ENCODE results near the gene DEPDC5.
A peak's percentile ranks its signal among the peaks of the same experiment; 100 is the strongest.
"Not testable (repeated sequence)": the region's sequence is repeated elsewhere in the genome, so short reads cannot be mapped to it uniquely, and the experiment has no call there.

DEPDC5 gene

DNA sequence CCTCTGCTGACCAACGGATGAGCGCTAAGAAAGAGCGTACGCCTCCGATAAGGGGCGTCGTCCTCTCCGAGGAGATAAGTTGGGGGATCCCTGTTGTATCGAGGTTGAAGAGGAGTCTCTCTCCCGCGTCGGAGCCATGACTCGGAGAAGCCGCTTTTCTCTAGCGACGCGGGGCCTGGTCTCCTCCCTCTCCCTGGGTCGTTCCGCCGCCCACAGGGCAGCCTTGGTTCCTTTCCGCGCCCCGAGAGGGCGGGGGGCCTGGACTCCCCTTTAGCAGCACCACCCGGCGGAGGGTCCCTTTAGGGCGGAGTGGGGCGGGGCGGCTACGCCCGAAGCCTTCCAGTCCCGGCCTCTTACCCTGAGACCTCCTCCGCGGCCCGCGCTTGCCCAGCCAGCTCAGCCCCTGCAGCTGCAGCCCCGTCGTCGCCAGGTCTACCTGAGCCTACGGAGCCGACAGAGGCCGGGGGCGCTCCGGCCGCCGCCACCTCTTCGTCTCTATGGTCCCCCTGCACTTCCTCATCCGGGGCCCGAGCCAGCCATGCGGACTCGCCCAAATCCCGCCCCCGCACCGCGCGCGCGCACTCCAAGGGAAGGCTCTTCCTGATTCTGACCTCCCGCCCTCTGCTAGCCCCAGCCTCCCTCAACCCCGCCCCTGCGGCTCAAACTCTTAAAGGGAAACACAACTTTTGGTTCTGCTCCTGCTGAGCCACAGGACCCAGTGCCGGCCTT lies 4.0 kb upstream of the DEPDC5 start, which contains the start of gene PRR14L:
Gene PRR14L (minus strand): TSS at position 497 of the 729 bp plus-strand sequence. CDS start 11,272 bp downstream, outside the sequence.
- peak; percentile 88 to 95 for DNase-seq

DNA sequence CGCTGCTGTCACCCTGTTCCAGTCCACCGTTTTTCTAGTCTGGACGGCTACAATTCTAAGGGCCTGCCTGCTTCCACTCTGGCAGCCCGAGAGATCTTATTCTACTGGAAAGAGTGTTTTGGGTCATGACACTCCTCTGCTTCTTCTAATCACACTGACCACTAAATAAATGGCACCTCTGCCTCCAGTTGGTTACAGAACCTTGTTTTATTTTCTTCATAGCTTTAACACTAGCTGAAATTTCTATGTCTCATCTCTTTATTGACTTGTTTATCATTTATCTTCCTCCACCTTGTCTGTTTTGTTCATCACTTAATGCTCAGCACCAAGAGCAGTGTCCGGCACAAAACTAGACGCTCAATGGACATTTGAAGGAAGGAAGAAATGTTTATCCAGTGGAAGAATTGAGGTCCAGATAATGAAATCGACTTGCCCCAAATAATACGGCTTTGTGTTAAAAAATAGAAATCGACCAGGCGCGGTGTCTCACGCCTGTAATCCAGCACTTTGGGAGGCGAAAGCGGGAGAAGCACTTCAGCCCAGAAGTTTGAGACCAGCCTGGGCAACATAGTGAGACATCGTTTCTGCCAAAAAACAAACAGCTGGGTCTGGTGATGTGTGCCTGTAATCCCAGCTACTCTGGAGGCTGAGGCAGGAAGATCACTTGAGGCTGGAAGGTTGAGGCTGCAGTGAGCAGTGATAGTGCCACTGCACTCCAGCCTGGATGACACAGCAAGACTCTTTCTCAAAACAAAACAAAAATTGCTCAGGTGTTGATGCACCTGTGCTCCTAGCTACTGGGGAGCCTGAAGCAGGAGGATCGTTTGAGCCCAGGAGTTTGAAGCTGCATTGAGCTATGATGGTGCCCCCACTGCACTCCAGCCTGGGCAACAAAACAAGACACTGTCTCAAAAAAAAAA lies 3.2 kb upstream of the DEPDC5 start:
- DNase-seq: no peak

DNA sequence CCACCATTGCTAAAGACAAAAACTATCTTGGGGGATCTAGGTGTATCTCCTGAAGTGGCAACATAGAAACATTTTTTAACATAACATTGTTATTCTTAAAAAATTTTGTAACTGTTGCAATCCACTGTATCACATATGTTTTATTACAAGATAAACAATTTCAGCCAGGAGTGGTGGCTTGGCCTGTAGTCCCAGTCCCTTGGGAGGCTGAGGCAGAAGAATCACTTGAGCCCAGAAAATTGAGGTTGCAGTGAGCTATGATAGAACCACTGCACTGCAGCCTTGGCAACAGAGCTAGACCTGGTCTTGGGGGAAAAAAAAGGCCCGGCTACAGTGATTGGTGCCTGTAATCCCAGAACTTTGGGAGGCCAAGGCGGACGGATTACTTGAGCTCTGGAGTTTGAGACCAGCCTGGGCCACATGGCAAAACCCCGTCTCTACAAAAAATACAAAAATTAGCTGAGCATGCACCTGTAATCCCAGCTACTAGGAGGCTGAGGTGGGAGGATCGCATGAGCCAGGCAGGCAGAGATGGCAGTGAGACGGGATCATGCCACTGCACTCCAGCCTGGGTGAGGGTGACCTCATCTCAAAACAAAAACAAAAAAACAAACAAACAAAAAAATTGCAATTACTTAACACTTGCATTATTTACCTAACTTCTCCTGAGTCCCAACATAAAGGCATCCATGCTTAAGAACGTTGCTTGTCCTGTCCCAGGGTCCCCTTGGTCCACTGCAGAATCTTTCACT lies 1.5 kb upstream of the DEPDC5 start:
- DNase-seq: no peak

DNA sequence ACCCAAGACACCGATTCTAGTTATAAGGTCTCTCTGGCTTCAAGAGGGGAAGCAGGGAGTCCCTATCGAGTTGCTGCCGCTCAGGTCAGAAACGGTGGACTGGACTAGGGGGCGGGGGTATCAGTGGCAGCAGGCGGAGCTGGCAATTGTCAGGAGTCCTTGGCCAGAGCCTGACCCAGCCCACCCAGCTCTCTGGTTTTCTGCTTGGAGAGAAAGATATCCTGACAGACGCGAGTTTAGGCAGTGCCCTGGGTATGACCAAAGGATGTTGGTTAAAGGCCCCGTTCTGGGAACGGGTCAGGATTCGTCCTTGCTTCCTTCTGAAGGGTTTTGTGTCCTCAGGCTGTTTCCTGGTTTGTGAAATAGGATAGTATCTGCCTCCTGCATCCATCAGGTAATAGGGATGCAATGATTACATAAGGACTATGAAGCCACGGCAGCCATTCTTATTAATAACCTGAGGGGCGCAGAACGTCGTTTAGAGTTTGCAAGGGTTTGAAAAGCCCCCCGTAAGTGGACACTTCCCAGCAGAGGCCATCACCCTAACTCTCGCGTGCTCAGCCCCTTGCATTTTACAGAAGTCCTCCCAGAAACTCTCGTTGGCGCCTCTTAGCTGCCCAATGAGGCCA lies 700 bp upstream of the DEPDC5 start:
- peak in 1 of 2 experiments; percentile 24 for DNase-seq

DNA sequence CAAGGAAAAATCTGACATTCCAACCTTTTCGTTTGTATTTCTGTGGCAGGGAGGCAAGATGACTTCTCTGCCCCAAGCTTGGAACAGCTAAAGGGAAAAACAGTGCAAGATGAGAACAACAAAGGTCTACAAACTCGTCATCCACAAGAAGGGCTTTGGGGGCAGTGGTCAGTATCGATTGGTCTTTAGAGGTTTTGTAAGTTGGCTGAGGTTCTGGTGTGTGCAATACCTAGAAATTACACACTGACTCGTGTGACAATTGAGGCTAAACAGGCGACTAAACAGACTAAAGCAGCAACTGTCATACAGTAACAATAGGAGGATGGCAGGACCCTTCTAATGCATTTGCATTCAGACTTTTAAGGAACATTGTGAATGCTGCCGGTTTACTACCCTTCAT lies 994 bp downstream of the DEPDC5 start:
- no peak for DNase-seq

DNA sequence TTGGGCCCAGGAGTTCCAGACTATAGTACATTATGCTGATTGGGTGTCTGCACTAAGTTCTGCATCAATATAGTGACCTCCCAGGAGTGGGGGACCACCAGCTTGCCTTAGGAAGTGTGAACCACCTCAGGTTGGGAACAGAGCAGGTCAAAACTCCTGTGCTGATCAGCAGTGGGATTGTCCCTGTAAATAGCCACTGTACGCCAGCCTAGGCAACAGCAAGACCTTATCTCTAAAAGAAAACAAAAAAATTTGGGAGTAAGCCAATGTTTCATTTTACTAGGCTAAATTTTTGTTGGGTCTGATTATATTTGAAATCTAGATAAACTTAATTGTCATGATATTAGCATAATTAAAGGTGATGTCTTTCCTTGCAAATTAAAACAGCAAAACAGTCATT lies 3.4 kb downstream of the DEPDC5 start:
- no peak for DNase-seq

DNA sequence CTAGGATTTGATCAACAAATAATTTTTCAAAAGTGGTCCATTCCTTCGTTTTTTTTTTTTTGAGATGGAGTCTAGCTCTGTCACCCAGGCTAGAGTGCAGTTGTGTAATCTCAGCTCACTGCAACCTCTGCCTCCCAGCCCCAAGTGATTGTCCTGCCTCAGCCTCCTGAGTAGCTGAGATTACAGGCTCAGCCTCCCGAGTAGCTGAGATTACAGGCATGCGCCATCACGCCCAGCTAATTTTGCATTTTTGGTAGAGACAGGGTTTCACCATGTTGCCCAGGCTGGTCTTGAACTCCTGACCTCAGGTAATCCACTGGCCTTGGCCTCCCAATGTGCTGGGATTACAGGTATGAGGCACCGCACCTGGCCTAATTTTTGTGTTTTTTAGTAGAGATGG lies 5.0 kb downstream of the DEPDC5 start:
- DNase-seq: not testable (repeated sequence)

DNA sequence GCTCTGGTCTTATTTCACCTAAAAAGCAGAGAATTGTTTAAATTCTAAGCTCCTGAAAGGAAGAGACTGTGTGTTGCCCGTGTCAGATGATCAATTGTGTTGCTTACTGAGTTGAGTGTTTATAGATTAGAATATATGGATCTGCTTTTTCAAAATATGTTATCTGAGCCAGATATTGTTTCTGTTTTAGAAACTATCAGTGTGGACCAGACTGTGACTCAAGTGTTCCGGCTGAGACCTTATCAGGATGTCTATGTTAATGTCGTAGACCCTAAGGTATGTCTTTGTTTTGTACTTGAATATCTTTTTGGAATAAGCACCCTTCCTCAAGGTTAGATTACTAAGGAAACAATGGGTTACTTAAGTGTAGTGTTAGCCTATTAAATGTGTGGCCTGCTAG lies 11.0 kb downstream of the DEPDC5 start:
- DNase-seq: no peak

DNA sequence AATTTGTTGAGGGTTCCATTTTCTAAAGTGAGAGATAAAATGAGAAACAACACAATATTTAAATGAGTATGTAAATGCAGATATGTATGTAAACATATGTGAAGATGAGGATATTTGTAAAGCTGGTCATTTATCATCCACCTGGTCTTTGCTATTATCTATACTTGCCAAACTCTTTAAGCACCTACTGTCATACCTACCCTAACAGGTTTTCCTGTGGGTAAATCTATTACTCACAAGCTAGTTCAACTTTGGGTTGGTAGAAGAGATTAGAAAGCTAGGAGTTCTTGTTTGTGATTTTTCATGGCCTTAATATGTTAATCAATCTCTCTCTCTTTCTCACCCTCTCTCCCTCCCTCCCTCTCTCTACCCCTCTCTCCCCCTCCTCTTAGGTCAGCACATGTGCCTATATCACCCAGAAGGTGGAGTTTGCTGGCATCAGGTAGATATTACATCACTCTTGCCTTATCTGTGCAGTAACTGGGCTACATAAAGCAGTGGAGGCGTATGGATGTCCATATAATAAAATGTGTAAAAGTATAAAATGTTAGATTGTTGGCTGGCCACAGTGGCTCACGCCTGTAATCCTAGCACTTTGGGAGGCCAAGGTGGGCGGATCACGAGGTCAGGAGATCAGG lies 14.7 kb downstream of the DEPDC5 start:
- no peak for DNase-seq

DNA sequence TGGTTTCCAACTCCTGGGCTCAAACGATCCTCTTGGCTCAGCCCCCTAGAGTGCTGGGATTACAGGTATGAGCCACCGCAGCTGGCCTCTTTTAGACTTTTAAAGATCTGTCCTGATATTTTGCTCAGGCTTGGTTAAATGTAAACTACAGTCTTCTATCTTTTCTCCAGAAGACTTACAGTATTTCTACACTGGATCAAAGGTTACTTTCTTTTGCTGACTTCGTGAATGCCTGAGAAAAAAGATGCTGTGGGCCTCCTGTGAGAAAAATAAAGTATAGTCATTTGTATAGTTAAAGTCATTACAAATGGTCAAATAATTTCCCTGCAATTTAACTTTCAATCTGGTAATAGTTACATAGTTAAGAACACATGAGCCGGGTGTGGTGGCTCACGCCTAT lies 19.6 kb downstream of the DEPDC5 start:
- no peak for DNase-seq

DNA sequence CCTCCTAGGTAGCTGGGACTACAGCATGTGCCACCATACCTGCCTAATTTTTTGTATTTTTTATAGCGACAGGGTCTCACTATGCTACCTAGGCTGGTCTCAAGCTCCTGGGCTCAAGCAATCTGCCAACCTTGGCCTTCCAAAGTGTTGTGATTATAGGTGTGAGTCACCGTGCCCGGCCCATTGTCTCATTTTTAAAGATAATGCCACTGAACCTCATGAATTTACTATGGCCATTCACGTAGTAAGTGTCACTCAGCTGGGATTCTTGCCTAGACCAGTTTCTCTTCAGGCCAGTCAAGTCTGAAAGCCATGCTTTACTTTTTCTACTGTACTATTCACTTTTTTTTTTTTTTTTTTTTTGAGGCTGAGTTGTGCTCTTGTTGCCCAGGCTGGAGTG lies 22.4 kb downstream of the DEPDC5 start:
- DNase-seq: no peak

DNA sequence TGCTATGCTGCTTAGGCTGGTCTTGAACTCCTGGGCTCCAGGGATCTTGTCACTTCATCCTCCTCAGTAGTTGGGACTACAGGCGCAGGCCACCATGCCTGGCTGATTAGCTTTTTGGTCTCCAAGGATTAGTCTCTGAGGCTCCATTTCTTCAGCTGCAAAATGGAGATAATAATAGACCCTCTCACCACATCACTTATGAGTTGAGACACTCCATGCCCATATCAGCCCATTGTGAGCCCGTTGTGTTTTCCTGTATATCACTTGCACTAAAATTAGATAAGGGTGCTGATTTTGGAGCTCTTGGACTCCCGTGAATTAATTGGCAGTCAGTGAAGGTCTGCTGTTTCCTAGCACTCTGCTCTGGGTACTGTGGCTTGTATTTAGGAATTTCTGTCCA lies 36.0 kb downstream of the DEPDC5 start:
- DNase-seq: no peak

DNA sequence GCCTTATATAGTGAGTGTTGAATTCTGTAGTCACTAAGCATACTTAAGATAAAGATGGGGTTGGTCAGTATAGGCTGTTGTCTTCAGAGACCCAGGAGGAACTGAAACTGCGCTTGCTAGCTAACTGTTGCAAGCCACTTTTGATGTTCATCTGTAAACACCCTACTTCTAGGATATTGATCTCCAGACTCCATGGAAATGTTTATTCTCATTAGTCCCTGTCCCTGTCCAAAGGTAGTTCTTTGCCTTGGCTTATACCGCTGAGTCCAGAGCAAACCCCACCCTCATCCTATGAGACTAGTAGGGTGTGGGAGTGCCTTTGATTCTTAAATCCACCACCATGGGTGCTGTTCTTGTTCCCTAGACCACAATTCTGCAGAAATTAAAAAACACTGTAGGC lies 36.4 kb downstream of the DEPDC5 start:
- no peak for DNase-seq

DNA sequence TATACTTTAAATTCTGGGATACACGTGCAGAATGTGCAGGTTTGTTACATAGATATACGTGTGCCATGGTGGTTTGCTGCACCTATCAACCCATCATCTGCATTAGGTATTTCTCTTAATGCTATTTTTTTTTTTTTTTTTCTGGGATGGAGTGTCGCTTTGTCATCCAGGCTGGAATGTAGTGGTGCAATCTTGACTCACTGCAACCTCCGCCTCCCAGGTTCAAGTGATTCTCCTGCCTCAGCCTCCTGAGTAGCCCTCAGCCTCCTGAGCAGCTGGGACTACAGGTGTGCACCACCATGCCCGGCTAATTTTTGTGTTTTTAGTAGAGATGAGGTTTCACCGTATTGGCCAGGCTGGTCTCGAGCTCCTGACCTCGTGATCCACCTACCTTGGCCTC lies 45.5 kb downstream of the DEPDC5 start:
- DNase-seq: not testable (repeated sequence)

DNA sequence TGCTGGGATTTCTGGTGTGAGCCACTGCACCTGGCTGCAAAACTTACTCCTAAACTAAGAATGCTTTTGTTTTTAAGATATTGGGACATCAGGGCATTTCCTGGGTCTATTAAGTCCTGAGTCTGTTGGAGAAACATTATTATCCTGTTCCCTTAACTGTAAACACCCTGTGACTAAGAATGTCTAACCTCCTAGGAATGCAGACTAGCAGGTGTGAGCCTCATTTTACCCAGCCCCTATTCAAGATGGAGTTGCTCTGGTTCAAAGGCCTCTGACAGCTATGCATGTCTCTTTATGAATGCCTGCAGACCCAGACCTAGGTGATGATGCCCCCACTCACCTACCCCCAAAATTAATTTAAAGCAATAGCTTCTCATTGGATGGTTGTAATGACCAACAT lies 46.2 kb downstream of the DEPDC5 start:
- DNase-seq: no peak

DNA sequence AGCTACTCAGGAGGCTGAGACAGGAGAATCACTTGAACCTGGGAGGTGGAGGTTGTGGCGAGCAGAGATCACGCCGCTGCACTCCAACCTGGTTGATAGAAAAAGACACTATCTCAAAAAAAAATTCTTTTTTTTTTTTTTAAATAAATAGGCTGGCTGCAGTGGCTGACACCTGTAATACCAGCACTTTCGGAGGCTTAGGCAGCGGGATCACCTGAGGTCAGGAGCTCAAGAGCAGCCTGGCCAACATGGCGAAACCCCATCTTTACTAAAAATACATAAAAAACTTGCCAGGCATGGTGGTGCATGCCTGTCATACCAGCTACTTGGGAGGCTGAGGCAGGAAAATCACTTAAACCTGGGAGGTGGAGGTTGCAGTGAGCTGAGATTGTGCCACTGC lies 47.0 kb downstream of the DEPDC5 start:
- not testable (repeated sequence) for DNase-seq

DNA sequence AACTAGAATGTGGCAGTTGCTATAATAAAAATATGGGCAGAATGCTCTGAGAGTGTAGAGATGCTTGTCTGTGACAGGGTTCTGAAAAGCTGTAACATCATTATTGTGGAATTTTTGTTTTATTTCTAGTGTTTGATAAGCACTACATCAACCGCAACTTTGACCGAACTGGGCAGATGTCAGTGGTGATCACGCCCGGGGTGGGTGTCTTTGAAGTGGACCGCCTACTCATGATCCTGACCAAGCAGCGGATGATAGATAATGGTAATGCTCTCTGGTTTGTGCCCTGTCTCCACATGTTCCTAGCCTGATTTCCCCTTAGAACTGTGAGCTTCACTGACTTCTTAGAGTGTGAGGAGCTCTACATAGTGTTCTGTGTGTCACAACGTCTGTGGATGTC lies 48.8 kb downstream of the DEPDC5 start:
- DNase-seq: no peak

DNA sequence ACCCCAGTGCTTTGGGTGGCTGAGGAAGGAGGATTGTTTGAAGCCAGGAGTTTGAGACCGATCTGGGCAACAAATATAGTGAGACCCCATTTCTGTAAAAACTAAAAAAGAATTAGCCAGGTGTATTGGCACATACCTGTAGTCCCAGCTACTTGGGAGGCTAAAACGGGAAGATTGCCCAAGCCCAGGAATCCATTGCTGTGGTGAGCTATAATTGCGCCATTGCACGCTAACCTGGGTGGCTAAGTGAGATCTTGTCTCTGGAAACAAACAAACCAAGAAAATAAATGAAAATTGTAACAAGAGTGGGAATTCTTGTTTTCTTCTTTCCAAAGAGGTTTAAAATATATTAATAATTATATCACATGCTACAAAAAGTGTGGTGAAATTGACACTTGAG lies 52.9 kb downstream of the DEPDC5 start:
- DNase-seq: no peak

DNA sequence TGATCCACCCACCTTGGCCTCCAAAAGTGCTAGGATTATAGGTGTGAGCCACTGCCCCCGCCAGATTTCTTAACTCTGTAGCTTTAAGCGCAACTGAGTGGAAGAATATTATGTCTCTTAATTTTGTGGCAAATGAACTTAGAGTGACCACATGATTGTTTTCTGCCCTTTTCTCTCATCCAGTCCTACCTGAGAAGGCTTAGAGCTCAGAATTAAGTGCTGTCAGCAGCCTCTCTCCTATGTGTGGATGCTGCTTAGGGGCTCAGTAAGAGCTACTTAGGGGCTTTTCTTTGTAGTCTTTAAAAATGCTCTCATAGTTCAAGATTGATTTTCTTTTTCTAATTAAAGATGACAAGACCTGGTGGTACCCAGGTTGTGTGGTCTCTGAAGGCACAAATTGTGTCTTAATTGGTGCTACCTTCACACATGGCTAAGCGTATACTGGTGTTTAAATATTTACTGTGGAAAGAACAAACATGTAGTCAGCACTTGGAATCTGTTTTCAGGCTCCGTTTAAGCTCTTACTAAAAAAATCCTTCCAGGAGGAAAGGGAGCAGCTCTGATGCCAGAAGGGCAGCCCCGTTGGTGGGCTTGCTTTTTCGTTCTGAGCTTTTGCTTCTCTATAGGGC lies 59.3 kb downstream of the DEPDC5 start:
- no peak for DNase-seq

DNA sequence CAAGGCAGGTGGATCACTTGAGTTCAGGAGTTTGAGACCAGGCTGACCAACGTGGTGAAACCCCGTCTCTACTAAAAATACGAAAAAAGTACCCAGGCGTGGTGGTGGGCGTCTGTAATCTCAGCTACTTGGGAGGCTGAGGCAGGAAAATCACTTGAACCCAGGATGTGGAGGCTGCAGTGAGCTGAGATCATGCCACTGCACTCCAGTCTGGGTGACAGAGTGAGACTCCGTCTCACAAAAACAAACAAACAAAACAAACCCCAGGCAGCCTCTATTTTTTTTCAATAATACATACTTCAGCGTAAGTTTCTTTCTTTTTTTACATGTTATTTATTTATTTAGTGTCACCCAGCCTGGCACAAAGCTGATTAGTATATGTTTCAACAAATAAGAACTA lies 60.1 kb downstream of the DEPDC5 start:
- DNase-seq: not testable (repeated sequence)

DNA sequence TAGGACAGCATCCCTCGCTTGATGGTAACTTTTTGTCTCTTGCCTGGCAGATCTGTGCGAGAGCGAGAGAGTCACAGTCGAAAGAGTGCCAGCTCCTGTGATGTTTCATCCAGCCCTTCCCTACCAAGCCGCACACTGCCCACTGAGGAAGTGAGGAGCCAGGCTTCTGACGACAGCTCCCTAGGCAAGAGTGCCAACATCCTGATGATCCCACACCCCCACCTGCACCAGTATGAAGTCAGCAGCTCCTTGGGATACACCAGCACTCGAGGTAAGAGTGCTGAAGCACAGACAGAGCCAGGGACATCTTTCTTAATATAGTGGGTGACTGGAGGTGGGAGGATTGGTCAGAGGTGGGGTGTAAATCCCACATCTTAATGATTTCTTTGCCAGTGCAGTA lies 61.1 kb downstream of the DEPDC5 start:
- DNase-seq: no peak

DNA sequence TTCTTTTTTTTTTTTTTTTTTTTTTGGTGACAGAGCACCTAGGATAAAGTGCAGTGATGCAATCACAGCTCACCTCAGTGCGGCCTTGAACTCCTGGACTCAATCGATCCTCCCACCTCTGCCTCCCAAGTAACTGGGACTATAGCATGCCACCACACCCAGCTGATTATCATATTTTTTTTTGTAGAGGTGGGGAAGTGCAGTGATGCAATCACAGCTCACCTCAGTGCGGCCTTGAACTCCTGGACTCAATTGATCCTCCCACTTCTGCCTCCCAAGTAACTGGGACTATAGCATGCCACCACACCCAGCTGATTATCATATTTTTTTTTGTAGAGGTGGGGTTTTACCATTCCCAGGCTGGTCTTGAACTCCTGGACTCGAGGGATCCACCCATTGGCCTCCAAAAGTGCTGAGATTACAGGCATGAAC lies 61.6 kb downstream of the DEPDC5 start:
- DNase-seq: not testable (repeated sequence)
